Medulla oblongata (tissue), 1 donor: Measurements from ENCODE around the gene KCNH3.

Source experiments
- DNase-seq: peaks from one replicate; pipeline ENCODE4 v3.0.0-alpha.2; 2015; ENCODE audit errors: extremely low spot score

The KCNH3 gene

DNA sequence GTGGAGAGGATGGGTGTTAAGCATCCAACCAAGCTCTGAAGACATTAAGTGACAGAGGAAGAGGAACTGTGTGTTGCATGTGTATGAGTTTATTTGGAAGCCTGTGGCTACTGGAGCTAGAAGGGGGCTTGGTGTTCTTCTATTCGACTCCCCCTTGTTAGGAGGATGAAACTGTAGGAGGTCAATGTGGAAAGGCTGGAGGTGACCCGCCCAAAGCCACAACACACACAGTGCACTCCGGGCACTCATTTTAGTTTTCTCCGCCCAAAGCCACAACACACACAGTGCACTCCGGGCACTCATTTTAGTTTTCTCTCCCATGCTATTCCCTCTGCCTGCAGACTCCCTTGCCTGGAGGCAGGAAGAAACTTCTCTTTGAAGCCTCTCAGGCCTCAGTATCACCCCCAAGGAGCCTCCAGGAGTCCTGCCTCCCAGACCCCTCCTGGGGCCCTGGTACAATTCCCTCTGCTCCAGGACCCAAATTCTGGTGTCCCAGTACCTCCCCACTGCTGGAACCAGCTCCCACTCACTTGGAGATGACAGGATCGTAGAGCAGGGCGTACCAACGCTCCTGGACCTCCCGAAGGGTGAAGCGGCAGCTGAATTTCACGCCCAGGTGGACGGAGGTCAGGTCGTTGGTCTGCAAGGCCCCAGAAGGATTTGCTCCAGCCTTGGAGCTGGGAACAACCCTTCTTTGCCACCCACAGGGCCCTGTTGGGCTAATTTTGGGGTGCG lies 25.3 kb downstream of the KCNH3 start:
- DNase-seq, result no peak

DNA sequence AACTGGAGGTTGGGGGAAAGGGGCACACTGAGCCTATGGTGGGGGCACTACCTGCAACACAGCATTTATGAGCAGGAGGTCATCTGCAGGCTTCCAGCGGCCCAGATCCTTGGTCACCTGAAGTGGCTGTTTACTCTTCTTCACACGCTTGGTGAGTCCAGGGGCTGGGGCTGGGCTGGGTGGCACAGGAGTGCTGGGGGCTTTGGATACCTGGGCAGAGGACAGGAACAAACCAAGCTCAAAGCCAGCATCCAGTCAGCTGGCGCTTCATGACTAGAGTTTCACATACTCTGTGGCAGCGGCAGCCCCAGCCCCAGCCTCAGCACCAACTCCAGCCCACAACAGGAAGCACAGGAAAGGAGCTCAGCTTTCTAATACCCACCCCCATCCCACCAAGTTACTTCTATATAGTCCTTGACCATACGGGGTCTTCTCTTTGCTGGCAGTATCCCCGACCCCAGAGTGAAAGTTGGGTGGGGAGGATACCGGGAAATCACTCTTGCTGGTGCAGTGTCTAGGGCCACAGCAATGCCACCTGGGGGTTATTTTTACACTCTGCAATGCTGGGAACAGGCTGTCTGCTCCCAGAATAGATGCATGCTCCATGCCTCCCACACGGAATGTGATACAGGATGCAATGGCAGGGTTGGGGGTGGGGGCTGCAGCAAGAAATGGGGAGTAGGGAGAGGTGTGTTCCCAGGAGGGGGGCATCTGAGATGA lies 26.0 kb downstream of the KCNH3 start:
- DNase-seq, result no peak

DNA sequence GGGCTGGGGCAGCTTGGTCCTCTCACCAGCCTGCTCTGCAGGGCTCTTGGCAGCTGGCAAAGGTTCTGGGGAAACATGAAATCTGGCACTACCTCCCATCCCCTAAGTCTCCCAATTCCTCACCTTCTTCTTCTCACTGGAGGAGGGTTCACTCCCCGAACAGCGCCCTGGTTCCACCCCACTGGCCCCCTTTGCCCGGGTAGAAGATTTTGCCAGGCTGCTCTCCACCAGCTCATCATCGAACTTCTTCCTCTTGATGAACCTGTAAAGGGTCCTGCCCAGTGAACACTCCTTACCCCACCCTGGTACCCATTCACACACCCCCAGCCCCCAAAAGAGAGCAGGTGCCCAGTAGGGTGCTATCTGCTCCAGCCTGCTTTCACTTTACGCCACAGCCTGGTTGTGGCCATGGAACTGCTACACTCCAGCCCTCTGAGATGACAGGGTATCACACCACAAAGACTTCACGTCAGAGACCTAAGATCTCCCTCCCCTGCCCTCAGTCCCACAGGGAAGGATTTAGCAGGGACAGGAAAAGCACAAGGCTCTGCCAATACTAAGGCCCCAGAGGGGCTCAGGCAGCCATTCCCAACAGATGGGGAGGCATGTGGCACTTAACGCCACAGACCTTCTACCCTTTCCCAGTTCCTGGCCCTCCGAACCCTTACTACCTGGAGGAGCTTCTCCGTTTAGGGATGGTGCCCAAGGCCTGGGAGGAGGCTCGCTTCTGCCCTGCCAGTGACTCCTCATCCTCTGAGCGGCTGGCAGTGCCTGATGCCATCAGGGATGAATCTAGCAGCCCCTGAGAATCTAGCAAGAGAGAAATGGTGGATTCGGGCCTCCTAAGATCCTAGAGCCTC lies 26.8 kb downstream of the KCNH3 start:
- DNase-seq, result no peak

DNA sequence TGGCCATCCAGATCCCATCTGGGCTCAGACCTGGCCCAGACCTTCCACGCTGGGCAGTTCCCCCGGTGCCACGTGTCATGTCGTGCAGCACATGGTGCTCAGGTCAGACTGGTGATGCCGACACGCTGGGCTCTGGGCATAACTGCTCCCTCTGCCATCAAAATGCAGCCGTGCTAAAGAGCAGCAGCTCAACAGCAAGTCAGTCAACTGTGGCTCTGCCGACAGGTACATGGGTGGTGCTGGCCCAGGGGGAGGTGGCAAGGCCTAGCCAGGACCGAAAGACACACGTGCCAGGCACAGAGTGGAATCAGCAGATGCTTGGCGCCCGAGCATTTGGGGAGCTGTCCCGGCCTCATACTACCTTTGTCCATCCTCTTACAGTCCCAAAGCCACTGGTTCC lies 27.5 kb downstream of the KCNH3 start:
- DNase-seq, result no peak

DNA sequence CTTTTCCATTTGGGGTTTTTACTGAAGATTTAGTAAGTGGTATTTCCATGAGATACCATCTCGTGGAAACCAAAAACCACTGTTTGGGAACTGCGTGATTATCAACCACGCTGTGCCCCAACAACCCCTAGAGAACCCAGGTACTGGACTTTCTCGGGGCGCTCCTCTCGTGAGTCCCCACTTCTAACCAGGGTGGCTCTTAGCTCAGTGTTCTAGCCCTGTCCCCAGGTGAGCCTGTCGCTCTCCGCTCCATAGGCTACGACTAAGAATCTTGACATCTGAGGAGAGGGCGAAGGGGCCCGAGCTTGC lies 28.4 kb downstream of the KCNH3 start:
- no peak for DNase-seq

DNA sequence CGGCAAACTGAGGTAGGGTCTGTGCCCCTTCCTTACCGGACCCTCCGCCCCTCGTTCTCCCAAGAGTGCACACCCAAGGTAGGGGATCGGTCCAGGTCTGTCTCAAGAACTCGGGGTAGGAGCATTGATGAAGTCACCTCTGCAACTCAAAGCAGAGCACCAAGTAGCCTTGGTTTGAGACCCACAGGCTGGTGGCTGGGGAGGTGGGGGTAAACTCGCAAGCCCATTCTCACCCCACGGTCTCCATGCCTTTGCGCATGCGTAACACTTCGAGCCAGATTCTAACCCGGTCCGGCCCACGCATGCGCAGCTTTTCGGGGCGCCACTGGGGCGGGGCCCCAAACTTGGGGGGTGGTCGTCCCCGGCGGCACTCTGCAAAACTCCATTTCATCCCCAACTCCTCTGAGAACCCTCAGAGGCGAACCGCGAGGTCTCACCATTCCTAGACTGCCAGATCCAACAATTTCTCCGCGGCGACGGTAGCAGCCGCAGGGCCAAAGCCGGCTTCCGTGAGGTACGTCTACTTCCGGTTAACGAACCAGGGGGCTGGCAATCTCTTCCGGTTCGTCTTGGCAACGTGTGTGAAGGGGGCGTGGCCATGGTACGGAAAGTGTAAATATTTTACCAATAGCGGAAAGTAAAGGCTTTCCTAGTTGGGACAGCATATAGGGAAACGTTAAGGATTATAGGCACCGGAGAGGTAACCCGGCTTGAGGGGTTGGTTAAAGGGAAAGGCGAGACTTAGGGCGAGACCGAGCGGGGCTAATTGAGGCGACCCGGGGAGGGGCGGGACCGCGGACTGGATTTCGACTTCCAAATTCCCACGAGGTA lies 29.0 kb downstream of the KCNH3 start, which contains the start of gene MCRS1:
Gene MCRS1, minus strand, starts transcription at position 532 of the 831 bp plus-strand sequence. CDS start 1,411 bp downstream, outside the sequence.
- peak; percentile 95 for DNase-seq

DNA sequence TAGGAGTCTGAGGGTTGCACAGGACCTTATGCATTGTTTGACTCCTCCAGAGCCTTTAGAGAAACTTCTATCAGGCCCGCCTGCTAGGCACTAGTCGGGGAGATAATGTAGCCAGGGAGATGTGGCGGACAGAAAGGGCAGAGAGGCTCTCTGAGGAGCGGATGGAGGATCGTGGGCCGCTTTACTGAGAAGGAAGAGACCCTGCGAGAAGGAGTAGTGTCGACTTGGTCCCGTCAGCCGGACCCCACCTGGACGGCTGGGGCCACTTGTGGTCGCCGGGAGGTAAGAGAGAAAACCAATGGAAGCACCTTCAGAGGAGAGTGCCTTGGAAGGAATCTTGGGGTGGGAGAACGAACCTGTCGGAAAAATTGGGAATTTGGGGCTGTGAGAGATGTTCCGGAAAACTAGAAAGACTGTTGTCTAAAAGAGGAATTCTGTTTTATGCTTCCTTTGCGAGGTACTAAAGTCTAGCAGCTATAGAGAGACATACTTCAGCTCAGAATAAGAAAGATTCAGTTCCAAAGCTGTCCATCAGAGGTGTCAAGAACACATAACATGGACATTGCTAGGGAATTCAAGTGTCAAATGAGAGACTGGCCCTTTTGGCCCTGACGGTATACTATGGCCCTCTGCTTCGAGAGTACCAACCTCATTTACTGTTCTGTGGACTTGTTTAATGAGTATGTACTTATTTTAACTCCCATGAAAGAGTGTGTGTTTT lies 29.8 kb downstream of the KCNH3 start:
- no peak for DNase-seq

DNA sequence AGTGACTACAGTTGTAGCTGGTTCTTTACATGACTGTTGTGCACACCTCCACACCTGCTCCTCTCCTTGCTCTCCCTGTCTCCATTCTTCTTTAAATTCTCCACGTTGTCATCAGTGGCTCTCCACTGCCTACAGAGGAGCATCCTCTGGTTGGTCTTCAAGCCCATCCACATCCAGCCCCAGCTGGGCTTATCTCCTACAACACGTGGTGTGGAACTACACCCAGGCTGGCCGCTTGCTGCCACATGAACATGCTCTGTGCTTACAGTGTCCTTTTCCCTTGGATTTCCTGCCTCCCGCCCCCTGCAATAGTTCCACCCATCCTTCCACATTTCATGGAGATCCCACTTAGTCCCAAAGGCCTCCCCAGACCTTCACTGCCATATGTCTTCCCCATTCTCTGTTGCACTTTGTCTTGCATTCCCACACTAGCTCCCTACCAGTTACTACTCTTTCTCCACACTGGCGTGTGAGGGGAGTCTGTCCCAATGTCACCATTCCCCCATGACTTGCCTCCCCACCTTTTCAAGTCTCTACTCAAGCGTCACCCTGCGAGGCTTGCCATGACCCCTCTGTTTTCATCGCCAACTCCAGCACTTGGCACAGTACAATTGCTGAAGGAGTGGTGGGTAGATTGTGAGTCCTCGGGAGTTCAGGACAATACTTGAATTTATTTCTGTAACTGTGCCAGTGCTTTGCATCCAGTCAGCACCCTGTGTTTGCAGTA lies 38.9 kb downstream of the KCNH3 start:
- DNase-seq, result no peak

DNA sequence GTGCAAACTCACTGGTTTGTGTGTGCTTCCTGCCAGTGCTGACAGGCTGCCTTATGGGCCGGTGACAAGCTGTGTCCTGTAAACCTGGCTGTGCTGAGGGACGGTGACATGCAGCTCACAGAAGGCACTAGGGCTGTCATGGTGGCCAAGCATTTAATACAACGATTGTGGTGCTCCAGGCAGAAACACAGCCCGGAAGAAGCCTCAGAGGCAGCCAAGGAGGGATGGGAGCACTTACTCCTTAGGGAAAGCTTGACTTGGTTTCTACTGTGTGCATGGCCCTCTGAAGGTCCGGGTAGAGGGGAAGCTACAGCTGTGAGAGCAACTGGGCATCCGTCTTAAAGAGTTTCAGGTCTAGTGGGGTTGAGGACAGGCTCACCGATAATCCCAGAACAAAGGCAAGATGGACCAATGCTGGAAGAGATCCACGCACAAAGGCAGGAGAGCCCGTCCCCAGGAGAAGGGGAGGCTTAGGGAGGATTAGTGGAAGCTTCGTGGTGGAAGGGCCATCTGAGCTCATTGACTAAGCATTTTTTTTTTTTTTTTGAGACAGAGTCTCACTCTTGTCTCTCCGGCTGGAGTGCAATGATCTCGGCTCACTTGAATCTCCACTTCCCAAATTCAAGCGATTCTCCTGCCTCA lies 39.8 kb downstream of the KCNH3 start:
- DNase-seq, result no peak

DNA sequence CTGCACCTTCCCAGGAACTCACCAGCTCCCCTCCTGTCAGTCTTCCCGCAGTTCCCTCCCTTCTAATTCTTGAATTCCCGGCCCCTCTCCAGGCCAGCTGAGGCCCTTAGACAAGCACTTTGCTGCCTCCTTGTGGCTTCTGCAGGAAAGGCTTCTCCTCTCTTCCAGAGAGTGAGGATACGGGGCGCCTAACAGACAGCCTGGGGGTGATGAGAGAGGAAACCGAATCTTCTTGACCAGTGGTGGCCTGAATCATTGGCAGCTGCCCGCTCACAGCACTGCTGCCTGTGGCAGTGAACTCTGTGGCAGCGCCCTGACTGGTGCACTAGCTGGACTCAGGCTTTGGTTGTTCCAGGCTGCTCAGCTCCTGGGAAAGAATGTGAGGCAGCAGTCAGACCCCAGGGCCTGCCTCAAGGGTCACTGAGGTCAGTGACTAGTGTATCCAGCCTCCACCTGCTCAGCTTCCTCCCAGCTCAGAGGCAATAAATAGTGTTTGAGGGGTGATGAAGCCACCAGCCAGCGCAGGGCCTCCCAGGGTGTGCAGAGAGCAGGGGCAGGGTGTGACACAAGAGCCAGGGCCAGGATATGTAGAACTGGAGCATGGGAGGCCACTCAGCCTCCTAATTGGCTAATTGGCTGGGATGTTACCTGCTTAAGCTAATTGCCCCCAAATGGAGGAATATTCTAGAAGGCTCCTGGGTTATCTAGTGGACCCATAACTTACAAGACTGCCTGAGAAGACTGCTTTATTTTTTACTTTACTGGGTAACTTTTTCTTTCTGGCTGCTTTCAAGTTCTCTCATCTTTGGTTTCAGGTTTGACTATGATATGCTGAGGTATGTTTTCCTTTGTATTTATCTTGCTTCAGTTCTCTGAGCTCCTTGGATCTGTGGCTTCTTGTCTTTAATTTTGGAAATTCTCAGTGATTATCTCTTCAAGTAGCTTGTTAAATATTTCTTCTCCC lies 42.0 kb downstream of the KCNH3 start:
- DNase-seq, result peak; percentile 88

DNA sequence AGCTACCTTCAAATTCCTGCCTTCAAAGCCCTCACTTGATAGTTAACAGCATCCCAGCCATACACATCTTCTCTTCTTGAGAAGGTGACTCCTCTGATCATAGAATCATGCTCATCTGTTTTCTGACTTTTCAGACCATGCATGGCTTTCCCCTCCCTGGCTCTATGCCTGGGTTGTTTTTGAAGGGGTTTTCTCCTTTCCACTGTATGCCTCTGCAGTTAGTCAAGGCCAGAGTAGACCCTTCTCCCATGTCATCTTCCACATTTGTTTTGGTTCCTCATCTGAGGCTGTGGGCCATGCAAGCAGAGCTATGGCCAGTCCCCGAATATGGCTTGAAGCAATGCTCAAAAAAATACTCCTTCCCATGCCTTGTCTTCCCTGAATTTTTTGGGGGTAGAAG lies 43.4 kb downstream of the KCNH3 start:
- DNase-seq, result no peak

DNA sequence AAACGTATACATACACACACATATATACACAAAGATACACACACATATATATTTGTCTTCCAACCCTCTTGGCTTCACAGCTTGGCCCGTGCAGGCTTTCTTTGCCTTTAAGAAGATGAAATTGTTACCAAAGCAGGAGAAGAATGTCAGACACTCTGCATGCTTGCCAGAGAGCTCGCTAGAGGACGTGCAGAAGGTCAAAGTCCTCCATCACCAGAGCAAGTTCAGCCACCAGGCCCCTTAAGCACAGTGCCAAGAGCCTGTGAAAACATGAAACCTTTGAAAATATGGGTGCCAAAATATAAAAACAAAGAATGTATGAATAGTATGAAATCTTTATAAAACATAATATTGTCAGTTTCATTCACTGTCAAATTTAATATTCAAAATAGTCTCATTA lies 44.0 kb downstream of the KCNH3 start:
- no peak for DNase-seq

DNA sequence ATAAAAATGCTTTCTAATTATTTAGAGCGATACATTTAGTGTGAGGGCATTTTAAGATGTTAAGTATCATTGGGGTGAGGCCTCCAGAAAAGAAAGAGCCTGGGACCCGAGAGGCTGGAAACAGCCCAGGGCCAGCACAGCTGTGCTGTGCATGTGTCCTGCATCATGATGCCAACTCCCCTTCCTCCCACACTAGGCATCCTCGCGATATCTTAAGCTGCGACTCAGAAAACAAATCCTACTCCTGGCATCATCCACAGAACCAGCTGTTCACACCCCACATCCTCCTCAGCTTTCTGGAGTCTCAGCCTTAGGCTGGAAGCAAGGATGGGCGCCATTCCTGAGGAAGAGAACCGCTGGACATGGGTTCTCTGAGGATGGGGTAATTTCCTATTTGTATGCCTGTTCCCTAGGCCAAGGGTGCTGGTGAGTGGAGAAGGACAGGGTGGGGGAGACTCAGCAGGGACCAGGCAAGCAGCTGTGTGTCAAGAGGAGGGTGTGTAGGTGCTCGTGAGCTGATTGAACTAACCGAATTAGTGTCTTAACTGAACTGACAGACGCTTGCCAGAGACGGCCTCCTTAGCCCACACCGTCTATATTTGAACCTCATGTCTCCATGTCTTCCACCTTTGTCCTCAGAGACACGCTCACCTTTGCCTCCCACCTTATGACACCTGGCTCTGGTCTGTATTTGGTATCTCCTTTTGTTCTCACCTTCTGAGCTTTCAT lies 44.7 kb downstream of the KCNH3 start:
- DNase-seq, result peak; percentile 30

DNA sequence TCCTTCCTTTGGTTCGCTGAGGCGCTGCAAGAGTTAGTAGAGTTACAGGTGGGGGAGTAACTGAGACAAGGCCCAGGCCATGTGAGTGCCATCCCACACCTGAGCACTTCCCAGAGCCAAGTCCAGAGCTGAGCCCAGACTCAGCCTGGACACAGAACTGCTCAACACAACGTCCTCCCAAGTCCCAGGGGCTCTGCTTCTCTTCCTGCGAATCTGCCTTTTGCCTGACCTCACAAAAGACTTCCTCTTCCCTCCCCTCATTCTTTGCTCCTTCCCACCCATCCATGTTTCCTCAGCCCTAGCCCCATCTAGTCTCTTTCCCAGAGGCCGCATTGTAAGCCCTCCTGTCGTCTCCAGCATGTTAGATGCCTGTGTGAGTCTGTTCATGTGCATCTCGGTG lies 45.8 kb downstream of the KCNH3 start:
- no peak for DNase-seq

DNA sequence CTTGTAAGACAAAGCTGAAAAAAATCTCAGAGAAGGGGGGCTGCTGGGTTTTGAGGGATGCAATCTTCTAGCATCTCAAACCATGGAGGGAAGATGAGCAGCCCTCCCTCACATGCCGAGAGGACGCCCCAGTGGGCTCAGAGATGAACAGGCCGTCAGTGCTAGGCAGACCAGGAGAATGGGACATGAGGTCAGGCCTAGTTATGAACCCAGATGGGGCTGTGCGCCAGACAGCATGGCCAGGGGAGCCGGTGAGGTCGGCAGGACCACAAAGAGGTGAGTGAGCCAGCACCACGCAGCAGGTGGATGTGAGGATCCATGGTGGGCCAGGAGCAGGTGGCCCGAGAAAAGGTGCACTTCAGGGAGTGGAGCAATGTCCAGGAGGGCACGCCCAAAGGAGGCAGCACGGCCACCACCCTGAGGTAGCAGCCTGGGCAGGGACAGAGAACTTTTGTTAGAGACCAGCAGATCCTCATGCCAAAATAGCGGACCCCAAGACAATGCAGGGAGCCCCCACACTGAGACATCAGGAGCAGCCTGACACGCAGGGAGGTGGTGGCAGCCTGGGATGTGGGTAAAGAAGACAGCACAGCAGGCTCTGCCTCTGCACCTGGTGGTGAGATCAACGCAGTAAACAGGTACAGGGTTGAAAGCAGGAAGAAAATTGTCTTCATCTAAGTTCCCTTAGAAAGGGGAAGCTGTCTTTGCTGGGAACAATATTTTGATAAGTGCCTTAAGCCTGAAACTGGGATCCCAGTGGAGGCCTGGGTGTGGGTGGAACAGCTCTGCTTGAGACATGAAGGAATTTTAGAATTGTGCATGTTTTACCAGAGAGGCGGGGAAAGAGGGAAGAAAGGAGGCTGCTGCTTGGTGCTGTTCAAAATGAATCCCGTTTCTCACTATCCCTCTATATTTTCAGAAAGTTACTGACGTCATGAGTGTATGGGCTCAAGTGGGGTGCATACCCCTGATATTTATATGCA lies 46.9 kb downstream of the KCNH3 start:
- DNase-seq, result no peak

DNA sequence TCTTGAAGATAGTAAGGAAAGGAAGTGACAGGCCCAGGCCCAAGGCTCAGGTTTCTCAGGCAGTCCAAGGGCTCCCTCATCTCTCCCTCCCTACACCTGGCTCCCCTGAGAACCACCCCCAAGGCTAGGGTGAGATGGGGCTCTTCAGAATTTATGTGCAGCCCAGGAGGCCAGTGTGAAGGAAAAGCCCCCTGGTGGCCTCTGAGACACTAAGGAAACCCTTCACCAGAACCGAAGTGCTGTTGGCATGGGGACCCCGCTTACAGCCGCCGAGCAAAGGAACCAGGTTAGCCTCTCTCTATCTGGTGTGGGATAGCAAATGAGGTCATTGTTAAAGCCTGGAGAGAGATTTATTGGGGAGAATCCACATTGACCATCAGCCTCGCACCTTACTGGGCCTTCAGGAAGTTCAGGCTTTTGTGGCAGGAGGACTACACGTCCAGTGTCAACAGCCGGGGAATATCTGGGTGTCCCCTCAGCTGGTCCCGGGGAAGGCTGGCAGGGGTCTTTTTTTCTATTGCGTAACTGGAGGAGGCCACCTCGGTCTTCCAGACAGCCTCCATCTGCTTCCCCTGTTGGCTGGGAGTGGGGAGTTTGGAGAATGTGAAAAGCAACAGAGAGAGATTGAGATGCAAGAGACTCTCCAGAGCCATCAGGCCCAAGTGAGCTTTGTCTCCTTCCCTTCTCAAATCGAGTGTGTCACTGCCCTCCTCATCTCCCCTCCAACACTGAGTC lies 48.5 kb downstream of the KCNH3 start:
- DNase-seq, result no peak
